Activated CD8-positive, alpha-beta memory T cell treated with anti-CD3 and anti-CD28 coated beads, Interleukin-2, amount 10 ng/mL, durations not matched to agents 7 days and 5 days (primary cell): Measurements from ENCODE around the gene SERPINB1. TPM values are rescaled to one million over a fixed set of nuclear protein-coding genes. Genes with fewer than 3 reads are reported as not detected.

Source experiments
- ATAC-seq: fragments of 150-1000 bp; cut with Tn5 transposase; one replicate; pipeline ENCODE4 v1.10.0; 2021; ENCODE audit warnings: moderate library complexity
- CTCF ChIA-PET: fragments of 350-600 bp; sonication (Branson Sonifier 250); formaldehyde crosslinking; loops from one replicate; lab custom pipeline; 2021; ENCODE audit warnings: antibody characterized with exemption; lab: Charles Lee
- DNase-seq: peaks from one replicate; pipeline ENCODE4 v3.0.0-alpha.2; 2020
- H3K27ac Mint-ChIP-seq: one replicate; pipeline ENCODE4 v1.8.0; 2021; ENCODE audit warnings: mild to moderate bottlenecking, mixed read lengths
- H3K27me3 Mint-ChIP-seq: one replicate; pipeline ENCODE4 v1.8.0; 2021; ENCODE audit warnings: mixed read lengths
- H3K36me3 Mint-ChIP-seq: one replicate; pipeline ENCODE4 v1.8.0; 2021; ENCODE audit warnings: mild to moderate bottlenecking, mixed read lengths
- H3K4me1 Mint-ChIP-seq: one replicate; pipeline ENCODE4 v1.8.0; 2021; ENCODE audit warnings: mixed read lengths
- H3K4me3 Mint-ChIP-seq: one replicate; pipeline ENCODE4 v1.8.0; 2021; ENCODE audit warnings: mild to moderate bottlenecking, moderate library complexity, mixed read lengths
- H3K9me3 Mint-ChIP-seq: one replicate; pipeline ENCODE4 v1.8.0; 2022; ENCODE audit warnings: low read depth, mixed read lengths
- total RNA-seq, 2 experiments: library from RNA; stranded (reverse); gene quantifications; one replicate each; pipeline ENCODE4 v1.2.3, GENCODE V29; 2021

The SERPINB1 gene
- total RNA-seq, 2 experiments from 2014 or later: 55.2 to 65.7 TPM

DNA sequence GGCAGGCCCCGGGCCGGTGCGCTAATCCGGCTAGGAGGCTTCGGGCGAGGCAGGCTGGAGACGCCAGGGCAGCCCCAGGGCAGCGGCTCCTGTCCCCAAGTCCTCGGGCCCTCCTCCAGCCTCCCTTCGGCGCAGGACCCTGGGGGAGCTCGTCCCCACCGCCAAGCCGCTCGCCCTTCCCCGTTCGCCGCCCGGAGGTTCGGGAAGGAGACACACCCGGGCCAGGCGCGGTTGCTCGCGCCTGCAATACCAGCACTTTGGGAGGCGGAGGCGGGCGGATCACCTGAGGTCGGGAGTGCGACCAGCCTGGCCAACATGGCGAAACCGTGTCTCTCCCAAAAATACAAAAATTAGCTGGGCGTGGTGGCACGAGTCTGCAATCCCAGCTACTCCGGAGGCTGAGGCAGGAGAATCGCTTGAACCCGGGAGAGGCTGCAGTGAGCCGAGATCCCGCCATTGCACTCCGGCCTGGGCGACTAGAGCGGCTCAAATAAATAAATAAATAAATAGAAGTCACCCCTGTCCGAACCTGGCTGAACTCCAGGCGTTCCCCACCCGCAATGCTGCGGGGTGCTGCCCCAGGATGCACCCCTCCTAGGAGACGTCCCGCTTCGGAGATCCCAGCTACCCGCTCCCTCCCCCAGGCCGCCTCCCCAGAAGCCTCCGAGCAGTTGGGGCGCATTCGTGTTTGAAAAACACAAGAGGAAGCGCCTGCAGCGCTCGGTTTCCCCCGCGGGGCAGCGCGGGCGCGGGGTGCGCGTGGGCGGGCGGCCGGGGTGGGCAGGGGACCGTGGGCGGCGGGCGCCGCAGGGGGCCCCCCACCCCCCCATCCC is 33.9 kb upstream of the SERPINB1 start:
- DNase-seq (peak; percentile 66), ATAC-seq (peak; percentile 71)
- H3K9me3 Mint-ChIP-seq: peaks cover 2% of the 10 kb centered on the region
- H3K4me3 Mint-ChIP-seq: peak overlapping the region; percentile 78
- H3K27me3 Mint-ChIP-seq: no peaks in the 10 kb centered on the region
- peaks cover 30% of the 10 kb centered on the region for H3K36me3 Mint-ChIP-seq
- peak overlapping the region; percentile 88 for H3K27ac Mint-ChIP-seq
- H3K4me1 Mint-ChIP-seq: peaks cover 68% of the 10 kb centered on the region
- CTCF ChIA-PET: interaction anchor here (1.0 to 2.5 kb wide), 4 partner anchors 9 to 114 kb away, joined by 3 to 10 read pairs (median 4); partner anchors contain the start of gene SERPINB1

DNA sequence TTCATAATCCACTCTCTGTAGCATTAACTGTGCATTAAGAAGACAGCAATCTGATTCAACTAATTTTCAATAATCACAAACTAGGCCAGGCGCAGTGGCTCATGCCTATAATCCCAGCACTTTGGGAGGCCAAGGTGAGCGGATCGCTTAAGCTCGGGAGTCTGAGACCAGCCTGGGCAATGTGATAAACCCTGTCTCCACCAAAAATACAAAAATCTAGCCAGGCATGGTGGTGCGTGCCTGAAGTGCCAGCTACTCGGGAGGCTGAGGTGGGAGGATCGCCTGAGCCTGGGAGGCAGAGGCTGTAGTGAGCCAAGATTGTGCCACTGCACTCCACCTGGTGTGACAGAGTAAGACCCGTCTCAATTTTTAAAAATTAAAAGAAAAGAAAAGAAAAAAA is 32.0 kb upstream of the SERPINB1 start:
- CTCF ChIA-PET: no interaction called here
- Mint-ChIP-seq H3K9me3 (peaks cover 2% of the 10 kb centered on the region), H3K4me3 (no peak overlapping the region), H3K36me3 (peaks cover 22% of the 10 kb centered on the region), H3K27ac (no peak overlapping the region), H3K4me1 (peaks cover 61% of the 10 kb centered on the region), H3K27me3 (no peaks in the 10 kb centered on the region)
- ATAC-seq: no peak
- DNase-seq: no peak

DNA sequence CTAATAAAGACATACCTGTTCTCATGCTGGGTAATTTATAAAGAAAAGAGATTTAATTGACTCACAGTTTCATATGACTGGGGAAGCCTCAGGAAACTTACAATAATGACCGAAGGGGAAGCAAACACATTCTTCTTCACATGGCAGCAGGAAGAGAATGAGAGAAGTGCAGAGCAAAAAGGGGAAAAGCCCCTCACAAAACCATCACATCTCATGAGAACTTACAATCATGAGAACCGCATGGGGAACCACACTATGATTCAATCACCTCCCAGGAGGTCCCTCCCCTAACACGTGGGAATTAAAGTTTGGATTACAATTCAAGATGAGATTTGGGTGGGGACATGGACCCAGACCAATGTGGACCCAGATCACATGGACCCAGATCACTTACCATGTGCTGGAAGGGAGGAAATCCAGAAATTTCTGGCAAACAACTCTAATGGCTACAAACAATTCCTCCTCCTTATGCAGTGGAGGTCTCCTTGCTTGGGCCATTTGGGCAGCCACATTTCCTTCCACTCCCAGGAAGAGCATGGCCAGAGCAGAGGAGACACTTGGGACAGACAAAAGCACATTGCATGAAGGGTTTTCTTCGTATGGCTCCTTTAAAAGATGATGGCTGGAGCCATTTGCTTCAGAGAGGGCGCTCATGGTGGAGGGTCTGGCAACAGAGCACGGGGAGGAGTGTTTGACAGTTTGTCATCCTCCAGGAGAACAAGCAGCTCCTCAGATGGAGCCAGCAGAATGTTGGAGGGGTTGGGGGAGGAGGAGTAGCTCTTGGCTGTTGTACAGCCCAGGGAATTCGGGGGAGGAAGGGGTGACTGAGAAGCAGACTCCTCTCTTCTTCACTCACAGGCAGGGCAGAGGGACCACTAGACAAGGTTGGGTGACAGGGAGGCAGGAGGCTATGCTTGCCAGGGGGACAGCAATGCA is 31.0 kb upstream of the SERPINB1 start:
- CTCF ChIA-PET: no interaction called here
- no peak for ATAC-seq
- Mint-ChIP-seq H3K9me3 (peaks cover 2% of the 10 kb centered on the region), H3K27me3 (no peaks in the 10 kb centered on the region), H3K27ac (no peak overlapping the region), H3K4me3 (no peak overlapping the region), H3K36me3 (peaks cover 21% of the 10 kb centered on the region), H3K4me1 (peaks cover 57% of the 10 kb centered on the region)
- no peak for DNase-seq

DNA sequence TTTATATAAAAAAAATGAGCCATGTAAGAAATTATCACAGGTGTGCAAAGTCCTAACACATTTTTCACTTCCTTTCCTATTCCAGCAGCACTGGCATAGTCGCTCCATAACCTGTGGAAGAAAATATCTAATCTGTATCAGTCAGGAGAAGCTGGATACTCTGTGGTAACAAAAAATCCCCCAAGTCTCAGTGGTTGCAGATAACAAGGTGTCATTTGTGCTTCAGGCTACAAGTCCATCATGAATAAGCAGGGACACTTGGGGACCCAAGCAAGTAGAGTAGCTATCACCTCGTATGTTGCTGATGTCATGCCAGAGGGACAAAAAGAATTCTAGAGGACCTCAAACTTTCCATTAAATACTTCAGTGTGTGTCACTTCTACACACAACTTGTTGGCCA is 30.3 kb upstream of the SERPINB1 start:
- Mint-ChIP-seq H3K36me3 (peaks cover 22% of the 10 kb centered on the region), H3K4me1 (peaks cover 54% of the 10 kb centered on the region), H3K9me3 (peaks cover 2% of the 10 kb centered on the region), H3K4me3 (no peak overlapping the region), H3K27me3 (no peaks in the 10 kb centered on the region), H3K27ac (no peak overlapping the region)
- no peak for ATAC-seq
- CTCF ChIA-PET: interaction anchor here (0.9 kb wide), 1 partner anchor 17 kb away, joined by 3 read pairs; no protein-coding TSS in a partner anchor
- DNase-seq: no peak

DNA sequence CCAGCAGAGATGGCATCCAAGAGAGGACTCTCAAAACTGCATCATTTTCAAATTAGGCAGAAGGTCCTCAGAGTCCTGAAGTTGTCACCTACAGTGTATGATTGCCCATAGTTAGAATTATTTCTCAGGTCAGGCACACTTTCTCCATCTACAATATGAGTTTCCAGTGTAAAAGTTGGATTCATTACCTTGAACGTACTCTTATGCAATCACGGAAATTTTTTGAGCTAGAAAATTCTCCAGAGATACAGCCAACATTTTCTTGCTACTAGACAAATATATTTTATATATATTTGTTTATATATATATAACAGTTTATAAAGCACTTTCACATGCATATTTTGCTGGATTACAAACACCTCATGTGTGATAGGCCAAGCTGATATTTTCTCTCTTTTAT is 29.4 kb upstream of the SERPINB1 start:
- Mint-ChIP-seq H3K27ac (no peak overlapping the region), H3K27me3 (no peaks in the 10 kb centered on the region)
- no peak for ATAC-seq

DNA sequence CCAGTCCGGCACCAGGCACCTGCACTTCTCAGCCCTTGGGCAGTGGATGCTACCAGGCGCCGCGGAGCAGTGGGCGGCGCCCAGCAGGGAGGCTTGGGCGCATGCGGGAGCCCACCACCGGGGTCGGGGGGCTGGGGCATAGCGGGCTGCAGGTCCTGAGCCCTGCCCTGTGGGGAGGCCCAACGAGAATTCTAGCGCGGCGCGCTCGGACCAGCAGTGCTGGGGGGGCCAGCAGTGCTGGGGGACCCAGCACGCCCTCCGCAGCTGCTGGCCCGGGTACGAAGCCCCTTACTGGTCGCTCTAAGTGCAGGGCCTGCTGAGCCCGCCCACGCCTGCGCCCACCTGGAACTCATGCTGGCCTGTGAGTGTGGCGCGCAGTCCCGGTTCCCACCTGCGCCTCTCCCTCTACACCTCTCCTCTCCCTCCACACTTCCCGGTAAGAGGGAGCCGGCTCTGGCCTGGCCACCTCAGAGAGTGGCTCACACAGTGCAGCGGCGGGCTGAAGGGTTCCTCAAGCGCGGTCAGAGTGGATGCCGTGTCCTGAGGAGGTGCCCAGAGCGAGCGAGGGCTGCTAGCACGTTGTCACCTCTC is 28.5 kb upstream of the SERPINB1 start:
- Mint-ChIP-seq H3K36me3 (peaks cover 21% of the 10 kb centered on the region), H3K4me1 (peaks cover 60% of the 10 kb centered on the region), H3K27me3 (no peaks in the 10 kb centered on the region), H3K9me3 (peaks cover 2% of the 10 kb centered on the region), H3K27ac (no peak overlapping the region), H3K4me3 (no peak overlapping the region)
- ATAC-seq (no peak), DNase-seq (no peak)
- CTCF ChIA-PET: interaction anchor here (1.0 to 2.7 kb wide), 5 partner anchors 8 to 120 kb away, joined by 3 to 11 read pairs (median 4); partner anchors contain the start of gene MYLK4

More for the DNA sequence above, 29.4 kb upstream of the SERPINB1 start:
- H3K36me3 Mint-ChIP-seq: peaks cover 21% of the 10 kb centered on the region
- DNase-seq: no peak
- H3K4me1 Mint-ChIP-seq: peaks cover 53% of the 10 kb centered on the region
- peaks cover 2% of the 10 kb centered on the region for H3K9me3 Mint-ChIP-seq
- CTCF ChIA-PET: interaction anchor here (0.8 to 1.1 kb wide), 4 partner anchors 9 to 29 kb away, joined by 3 read pairs; no protein-coding TSS in a partner anchor
- H3K4me3 Mint-ChIP-seq: no peak overlapping the region

DNA sequence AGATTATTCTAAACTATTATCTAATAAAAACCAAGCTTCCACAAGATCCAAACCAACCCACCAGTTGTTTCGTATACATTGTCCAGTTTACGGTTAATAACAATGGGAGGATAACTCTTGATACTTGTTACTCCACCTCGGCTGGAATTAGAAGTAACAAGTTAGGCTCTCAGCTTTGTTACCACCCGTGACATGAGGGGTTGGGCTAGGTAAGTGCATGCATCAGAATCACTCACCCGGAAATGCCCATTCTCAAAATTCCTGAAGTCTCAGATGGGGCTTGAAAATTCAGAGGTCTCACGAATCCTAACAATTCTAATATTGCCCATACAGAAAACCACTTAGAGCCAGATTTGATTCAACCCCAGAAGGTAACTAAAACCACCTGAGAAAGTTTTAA is 27.0 kb upstream of the SERPINB1 start:
- ATAC-seq: no peak
- peak overlapping the region; percentile 69 for H3K27ac Mint-ChIP-seq
- CTCF ChIA-PET: interaction anchor here (0.8 to 4.2 kb wide), 10 partner anchors 10 to 118 kb away, joined by 3 to 13 read pairs (median 4); partner anchors contain the start of gene MYLK4
- peaks cover 56% of the 10 kb centered on the region for H3K4me1 Mint-ChIP-seq
- H3K4me3 Mint-ChIP-seq: no peak overlapping the region
- peaks cover 2% of the 10 kb centered on the region for H3K9me3 Mint-ChIP-seq
- no peaks in the 10 kb centered on the region for H3K27me3 Mint-ChIP-seq
- H3K36me3 Mint-ChIP-seq: peaks cover 27% of the 10 kb centered on the region
- no peak for DNase-seq

DNA sequence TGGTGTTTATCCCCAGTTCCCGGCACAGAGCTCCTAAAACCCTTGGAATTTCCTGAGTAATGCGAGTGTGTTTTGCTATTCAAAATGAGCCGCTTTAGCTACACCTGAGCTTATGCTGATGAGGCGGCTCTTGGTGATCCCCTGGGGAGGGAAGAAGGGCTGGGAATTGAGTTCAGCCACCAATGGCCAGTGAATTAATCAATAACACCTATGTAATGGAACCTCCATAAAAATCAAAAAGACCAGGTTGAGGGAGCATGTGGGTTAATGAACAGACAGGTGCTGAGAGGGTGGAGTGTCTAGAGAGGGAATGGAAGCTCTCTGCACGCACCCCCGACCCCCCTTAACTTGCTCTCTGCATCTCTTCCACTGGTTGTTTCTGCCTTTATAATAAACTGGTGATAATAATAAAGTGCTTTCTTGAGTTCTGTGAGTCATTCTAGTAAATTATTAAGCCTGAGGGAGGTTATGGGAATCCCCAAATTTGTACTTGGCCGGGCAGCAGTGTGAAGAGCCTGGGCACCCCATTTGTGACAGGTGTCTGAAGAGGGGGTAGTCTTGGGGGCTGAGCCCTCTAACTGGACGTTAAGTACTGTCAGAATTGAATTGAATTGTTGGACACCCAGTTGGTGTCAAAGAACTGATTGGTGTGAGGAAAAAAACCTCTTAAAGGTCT is 24.6 kb upstream of the SERPINB1 start:
- Mint-ChIP-seq H3K9me3 (no peaks in the 10 kb centered on the region), H3K4me3 (no peak overlapping the region), H3K27me3 (no peaks in the 10 kb centered on the region), H3K27ac (no peak overlapping the region), H3K4me1 (peaks cover 64% of the 10 kb centered on the region), H3K36me3 (peaks cover 23% of the 10 kb centered on the region)
- peak; percentile 38 for DNase-seq
- ATAC-seq: no peak
- CTCF ChIA-PET: interaction anchor here (1.1 to 4.2 kb wide), 4 partner anchors 9 to 34 kb away, joined by 3 to 13 read pairs (median 7); no protein-coding TSS in a partner anchor

DNA sequence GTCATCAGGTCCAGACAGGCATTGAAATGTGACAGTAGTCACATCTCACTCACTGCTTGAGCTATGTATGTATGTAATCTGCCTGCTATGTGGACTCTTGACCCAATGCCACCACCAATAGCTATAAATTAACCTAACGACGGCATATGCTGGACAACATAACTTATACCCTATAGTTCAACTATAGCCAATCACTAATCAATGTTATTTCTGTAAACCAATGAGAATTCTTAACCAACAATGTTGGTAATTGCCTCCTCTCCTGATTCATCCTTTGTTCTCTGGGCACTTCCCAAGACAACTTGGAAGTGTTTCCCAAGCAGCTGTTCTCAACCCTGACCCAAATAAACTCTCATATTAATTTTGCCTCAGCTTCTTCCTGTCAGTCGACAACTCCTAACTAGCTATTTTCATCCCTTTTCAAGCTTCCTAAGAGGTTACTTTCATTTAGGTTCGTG is 24.1 kb upstream of the SERPINB1 start:
- Mint-ChIP-seq H3K4me1 (peaks cover 70% of the 10 kb centered on the region), H3K27me3 (no peaks in the 10 kb centered on the region), H3K9me3 (no peaks in the 10 kb centered on the region), H3K27ac (no peak overlapping the region), H3K4me3 (no peak overlapping the region), H3K36me3 (peaks cover 25% of the 10 kb centered on the region)
- CTCF ChIA-PET: interaction anchor here (1.1 to 4.2 kb wide), 3 partner anchors 8 to 34 kb away, joined by 3 to 13 read pairs (median 3); no protein-coding TSS in a partner anchor
- ATAC-seq (no peak), DNase-seq (no peak)

DNA sequence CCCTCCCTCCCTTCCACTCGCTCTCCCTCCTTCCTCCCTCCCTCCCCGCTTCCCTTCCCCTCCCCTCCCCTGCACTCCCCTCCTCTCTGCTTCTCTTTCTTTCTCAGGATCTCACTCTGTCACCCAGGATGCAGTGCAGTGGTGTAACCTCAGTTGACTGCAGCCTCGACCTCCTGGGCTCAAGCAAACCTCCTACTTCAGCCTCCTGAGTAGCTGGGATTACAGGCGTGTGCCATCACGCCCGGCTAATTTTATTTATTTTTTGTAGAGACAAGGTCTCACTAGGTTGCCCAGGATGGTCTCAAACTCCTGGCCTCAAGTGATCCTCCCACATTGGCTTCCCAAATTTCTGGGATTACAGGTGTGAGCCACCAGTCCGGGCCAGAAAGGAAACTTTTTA is 23.6 kb upstream of the SERPINB1 start:
- peaks cover 75% of the 10 kb centered on the region for H3K4me1 Mint-ChIP-seq
- no peak for ATAC-seq
- CTCF ChIA-PET: interaction anchor here (1.1 to 1.2 kb wide), 2 partner anchors 29 to 35 kb away, joined by 3 read pairs; no protein-coding TSS in a partner anchor
- H3K36me3 Mint-ChIP-seq: peaks cover 24% of the 10 kb centered on the region
- H3K27me3 Mint-ChIP-seq: no peaks in the 10 kb centered on the region
- no peak for DNase-seq
- H3K4me3 Mint-ChIP-seq: no peak overlapping the region
- no peaks in the 10 kb centered on the region for H3K9me3 Mint-ChIP-seq
- H3K27ac Mint-ChIP-seq: no peak overlapping the region

DNA sequence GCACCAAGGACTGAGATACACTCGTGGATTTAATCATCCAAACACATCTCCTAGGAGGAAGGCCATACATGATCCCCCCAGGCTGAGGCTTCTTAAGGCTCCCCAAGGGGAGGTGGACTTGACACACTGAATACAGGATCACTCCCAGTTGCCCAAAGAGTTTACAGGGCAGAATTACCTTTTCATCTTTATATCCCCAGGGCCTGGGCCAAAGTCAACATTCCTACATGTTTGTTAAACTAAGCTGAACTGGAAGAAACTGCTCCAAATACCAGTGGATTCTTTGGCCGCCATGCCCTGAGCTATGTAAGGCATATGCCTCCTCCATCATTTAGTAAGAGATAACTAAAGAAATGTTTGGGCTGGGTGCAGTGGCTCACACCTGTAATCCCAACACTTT is 22.2 kb upstream of the SERPINB1 start:
- DNase-seq: peak; percentile 31
- no peaks in the 10 kb centered on the region for H3K9me3 Mint-ChIP-seq

DNA sequence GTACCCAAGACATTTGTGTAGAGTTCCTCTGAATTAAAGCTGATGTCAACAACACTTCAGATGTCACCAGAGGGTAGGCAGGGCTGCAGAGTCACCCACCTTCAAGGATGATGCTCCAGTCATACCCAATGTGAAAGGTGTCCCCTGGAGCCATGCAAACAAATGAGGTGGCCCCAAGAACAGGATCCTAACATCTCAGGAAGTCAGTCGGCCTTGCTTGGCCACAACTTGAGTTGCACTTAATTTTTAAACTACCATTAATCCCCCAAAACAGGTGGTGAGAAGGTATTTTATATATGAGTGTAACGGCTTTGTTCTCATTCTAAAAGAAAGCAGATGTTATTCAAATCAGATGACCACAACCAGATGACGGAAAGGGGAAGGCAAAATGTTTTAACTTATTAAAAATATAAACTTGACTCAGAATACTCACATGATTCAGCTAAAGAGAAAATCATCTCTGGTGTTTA is 21.1 kb upstream of the SERPINB1 start:
- Mint-ChIP-seq H3K4me1 (peaks cover 81% of the 10 kb centered on the region), H3K36me3 (peaks cover 25% of the 10 kb centered on the region), H3K9me3 (no peaks in the 10 kb centered on the region), H3K27ac (peak overlapping the region; percentile 98), H3K27me3 (no peaks in the 10 kb centered on the region), H3K4me3 (no peak overlapping the region)
- CTCF ChIA-PET: interaction anchor here (1.2 to 1.4 kb wide), 2 partner anchors 14 to 37 kb away, joined by 4 read pairs; no protein-coding TSS in a partner anchor
- DNase-seq: peak; percentile 74
- peak; percentile 24 for ATAC-seq

More for the DNA sequence above, 22.2 kb upstream of the SERPINB1 start:
- Mint-ChIP-seq H3K4me1 (peaks cover 79% of the 10 kb centered on the region), H3K36me3 (peaks cover 25% of the 10 kb centered on the region), H3K27ac (no peak overlapping the region), H3K4me3 (no peak overlapping the region), H3K27me3 (no peaks in the 10 kb centered on the region)
- ATAC-seq: no peak
- CTCF ChIA-PET: interaction anchor here (1.4 kb wide), 1 partner anchor 15 kb away, joined by 4 read pairs; no protein-coding TSS in a partner anchor
